Measurements from ENCODE around the gene TRMT112.

TRMT112 gene
- 54.5 to 159 (median 88.0) reads per million in 9 experiments for total RNA-seq

GRCh38 chr11:64317325-64317960 is at the start of gene TRMT112:
Gene TRMT112, minus strand, starts transcription at chr11:64317559. Its CDS starts 33 bp downstream, at chr11:64317526.
- H3K36me3 Mint-ChIP-seq (ENCODE audit: insufficient read depth), result peaks cover 53% of the 10 kb centered on the region
- ATAC-seq (replicated peaks), result peak; percentile 77
- H3K27ac Mint-ChIP-seq, result peak within 1 kb of the TSS; percentile 98 to 99
- no peaks in the 10 kb centered on the region for H3K27me3 Mint-ChIP-seq
- H3K4me1 Mint-ChIP-seq (ENCODE audit: low read depth in 2 of 2), result peaks cover 38 to 42% of the 10 kb centered on the region in 2 donors
- H3K4me3 Mint-ChIP-seq, result peak within 1 kb of the TSS; percentile 88 to 94
- H3K9me3 Mint-ChIP-seq, result no peaks in the 10 kb centered on the region
- peak; percentile 93 to 97 (median 94) for DNase-seq

GRCh38 chr11:64366751-64367150 is 49.4 kb upstream of the TRMT112 start:
- no peak for ATAC-seq (replicated peaks)
- H3K4me3 Mint-ChIP-seq, result no peak overlapping the region
- peaks cover 76% of the 10 kb centered on the region for H3K36me3 Mint-ChIP-seq (ENCODE audit: insufficient read depth)
- no peak for DNase-seq
- H3K4me1 Mint-ChIP-seq (ENCODE audit: low read depth in 2 of 2), result peaks cover 0 to 4% of the 10 kb centered on the region in 2 donors
- no peak overlapping the region for H3K27ac Mint-ChIP-seq
- H3K9me3 Mint-ChIP-seq, result no peaks in the 10 kb centered on the region
- no peaks in the 10 kb centered on the region for H3K27me3 Mint-ChIP-seq

- Mint-ChIP-seq H3K4me3 (no peak overlapping the region), H3K4me1 (ENCODE audit: low read depth in 2 of 2) (peaks cover 6 to 15% of the 10 kb centered on the region in 2 donors), H3K27me3 (no peaks in the 10 kb centered on the region), H3K9me3 (no peaks in the 10 kb centered on the region), H3K27ac (no peak overlapping the region), H3K36me3 (ENCODE audit: insufficient read depth) (peaks cover 67% of the 10 kb centered on the region)
- ATAC-seq (replicated peaks) (no peak), DNase-seq (no peak)
These were observed 47.6 kb upstream of the TRMT112 start for GRCh38 chr11:64364911-64365310.

- H3K27ac Mint-ChIP-seq, result peak overlapping the region in 1 of 2 donors; percentile 77
- no peaks in the 10 kb centered on the region for H3K9me3 Mint-ChIP-seq
- peaks cover 11 to 20% of the 10 kb centered on the region in 2 donors for H3K4me1 Mint-ChIP-seq (ENCODE audit: low read depth in 2 of 2)
- DNase-seq (no peak), ATAC-seq (replicated peaks) (no peak)
- peaks cover 67% of the 10 kb centered on the region for H3K36me3 Mint-ChIP-seq (ENCODE audit: insufficient read depth)
- no peak overlapping the region for H3K4me3 Mint-ChIP-seq
- no peaks in the 10 kb centered on the region for H3K27me3 Mint-ChIP-seq
These were observed 47.1 kb upstream of the TRMT112 start for GRCh38 chr11:64364435-64364834.

GRCh38 chr11:64362339-64362738 is 45.0 kb upstream of the TRMT112 start:
- ATAC-seq (replicated peaks) (no peak), DNase-seq (no peak)
- H3K9me3 Mint-ChIP-seq, result no peaks in the 10 kb centered on the region
- H3K4me3 Mint-ChIP-seq, result no peak overlapping the region
- H3K4me1 Mint-ChIP-seq (ENCODE audit: low read depth in 2 of 2), result peaks cover 18 to 28% of the 10 kb centered on the region in 2 donors
- H3K27ac Mint-ChIP-seq, result peak overlapping the region in 1 of 2 donors; percentile 13
- peaks cover 52% of the 10 kb centered on the region for H3K36me3 Mint-ChIP-seq (ENCODE audit: insufficient read depth)
- H3K27me3 Mint-ChIP-seq, result no peaks in the 10 kb centered on the region

GRCh38 chr11:64361659-64362058 is 44.3 kb upstream of the TRMT112 start:
- no peak overlapping the region for H3K27ac Mint-ChIP-seq
- peaks cover 50% of the 10 kb centered on the region for H3K36me3 Mint-ChIP-seq (ENCODE audit: insufficient read depth)
- peak overlapping the region in 1 of 2 donors; percentile 93 for H3K4me3 Mint-ChIP-seq

GRCh38 chr11:64360448-64360921 is 43.1 kb upstream of the TRMT112 start:
- peaks cover 22 to 34% of the 10 kb centered on the region in 2 donors for H3K4me1 Mint-ChIP-seq (ENCODE audit: low read depth in 2 of 2)
- no peaks in the 10 kb centered on the region for H3K9me3 Mint-ChIP-seq
- H3K36me3 Mint-ChIP-seq (ENCODE audit: insufficient read depth), result peaks cover 40% of the 10 kb centered on the region
- no peak for DNase-seq
- H3K27me3 Mint-ChIP-seq, result no peaks in the 10 kb centered on the region
- peak overlapping the region; percentile 69 to 86 for H3K27ac Mint-ChIP-seq
- ATAC-seq (replicated peaks), result no peak
- peak overlapping the region; percentile 93 for H3K4me3 Mint-ChIP-seq

More at GRCh38 chr11:64361659-64362058, 44.3 kb upstream of the TRMT112 start:
- DNase-seq, result no peak
- Mint-ChIP-seq H3K9me3 (no peaks in the 10 kb centered on the region), H3K27me3 (no peaks in the 10 kb centered on the region), H3K4me1 (ENCODE audit: low read depth in 2 of 2) (peaks cover 18 to 30% of the 10 kb centered on the region in 2 donors)
- no peak for ATAC-seq (replicated peaks)

GRCh38 chr11:64359712-64360445 is 42.5 kb upstream of the TRMT112 start:
- ATAC-seq (replicated peaks) (peak; percentile 9), DNase-seq (no peak)
- Mint-ChIP-seq H3K27me3 (no peaks in the 10 kb centered on the region), H3K4me1 (ENCODE audit: low read depth in 2 of 2) (peaks cover 22 to 34% of the 10 kb centered on the region in 2 donors), H3K4me3 (peak overlapping the region; percentile 93), H3K9me3 (no peaks in the 10 kb centered on the region), H3K36me3 (ENCODE audit: insufficient read depth) (peaks cover 34% of the 10 kb centered on the region), H3K27ac (peak overlapping the region; percentile 69 to 86)

GRCh38 chr11:64358907-64359711 is 41.8 kb upstream of the TRMT112 start, which contains the start of gene RPS6KA4:
Gene RPS6KA4, plus strand, starts transcription at chr11:64359162. Its CDS starts 74 bp downstream, at chr11:64359236.
- DNase-seq (peak in 2 of 3 experiments; percentile 39 to 42), ATAC-seq (replicated peaks) (peak; percentile 88)
- peak within 1 kb of the TSS; percentile 93 for H3K4me3 Mint-ChIP-seq
- no peaks in the 10 kb centered on the region for H3K9me3 Mint-ChIP-seq
- H3K27ac Mint-ChIP-seq, result peak within 1 kb of the TSS; percentile 69 to 86
- H3K4me1 Mint-ChIP-seq (ENCODE audit: low read depth in 2 of 2), result peaks cover 22 to 30% of the 10 kb centered on the region in 2 donors
- peaks cover 31% of the 10 kb centered on the region for H3K36me3 Mint-ChIP-seq (ENCODE audit: insufficient read depth)
- no peaks in the 10 kb centered on the region for H3K27me3 Mint-ChIP-seq

GRCh38 chr11:64358536-64358906 is 41.2 kb upstream of the TRMT112 start:
- Mint-ChIP-seq H3K4me3 (peak overlapping the region; percentile 77 to 93), H3K27me3 (no peaks in the 10 kb centered on the region), H3K4me1 (ENCODE audit: low read depth in 2 of 2) (peaks cover 22 to 30% of the 10 kb centered on the region in 2 donors), H3K9me3 (no peaks in the 10 kb centered on the region), H3K27ac (peak overlapping the region in 1 of 2 donors; percentile 83), H3K36me3 (ENCODE audit: insufficient read depth) (peaks cover 26% of the 10 kb centered on the region)
- ATAC-seq (replicated peaks) (no peak), DNase-seq (no peak)

GRCh38 chr11:64357904-64358535 is 40.7 kb upstream of the TRMT112 start:
- H3K4me1 Mint-ChIP-seq (ENCODE audit: low read depth in 2 of 2), result peaks cover 22 to 30% of the 10 kb centered on the region in 2 donors
- ATAC-seq (replicated peaks) (peak; percentile 31), DNase-seq (no peak)
- peak overlapping the region; percentile 77 to 93 for H3K4me3 Mint-ChIP-seq
- H3K9me3 Mint-ChIP-seq, result no peaks in the 10 kb centered on the region
- peaks cover 24% of the 10 kb centered on the region for H3K36me3 Mint-ChIP-seq (ENCODE audit: insufficient read depth)
- peak overlapping the region in 1 of 2 donors; percentile 83 for H3K27ac Mint-ChIP-seq
- H3K27me3 Mint-ChIP-seq, result no peaks in the 10 kb centered on the region

- DNase-seq, result no peak
- Mint-ChIP-seq H3K9me3 (no peaks in the 10 kb centered on the region), H3K36me3 (ENCODE audit: insufficient read depth) (peaks cover 20% of the 10 kb centered on the region), H3K27ac (peak overlapping the region in 1 of 2 donors; percentile 83), H3K27me3 (no peaks in the 10 kb centered on the region), H3K4me1 (ENCODE audit: low read depth in 2 of 2) (peaks cover 22 to 30% of the 10 kb centered on the region in 2 donors), H3K4me3 (peak overlapping the region; percentile 77 to 93)
- no peak for ATAC-seq (replicated peaks)
These were observed 40.1 kb upstream of the TRMT112 start for GRCh38 chr11:64357446-64357845.
